IPS-18a (cell line): Measurements from ENCODE around the gene ASB10.

Experiments
- H3K27ac ChIP-seq: one replicate; pipeline ENCODE4 v1.5.1; 2013; ENCODE audit warnings: low read length
- H3K27me3 ChIP-seq: one replicate; pipeline ENCODE4 v1.6.1; 2013; ENCODE audit warnings: mild to moderate bottlenecking, low read length; ENCODE audit not compliant: control insufficient read depth, insufficient read depth
- H3K36me3 ChIP-seq: one replicate; pipeline ENCODE4 v1.6.1; 2013; ENCODE audit warnings: low read depth, low read length; ENCODE audit not compliant: control insufficient read depth
- H3K4me1 ChIP-seq: one replicate; pipeline ENCODE4 v1.6.1; 2013; ENCODE audit warnings: low read depth, low read length; ENCODE audit not compliant: control insufficient read depth
- H3K4me3 ChIP-seq: one replicate; pipeline ENCODE4 v1.5.1; 2013; ENCODE audit warnings: low read length
- H3K9ac ChIP-seq: one replicate; pipeline ENCODE4 v1.6.1; 2013; ENCODE audit warnings: mild to moderate bottlenecking, low read length, moderate library complexity
- H3K9me3 ChIP-seq: one replicate; pipeline ENCODE4 v1.6.1; 2013; ENCODE audit warnings: low read depth, low read length; ENCODE audit not compliant: control insufficient read depth

Gene ASB10

DNA sequence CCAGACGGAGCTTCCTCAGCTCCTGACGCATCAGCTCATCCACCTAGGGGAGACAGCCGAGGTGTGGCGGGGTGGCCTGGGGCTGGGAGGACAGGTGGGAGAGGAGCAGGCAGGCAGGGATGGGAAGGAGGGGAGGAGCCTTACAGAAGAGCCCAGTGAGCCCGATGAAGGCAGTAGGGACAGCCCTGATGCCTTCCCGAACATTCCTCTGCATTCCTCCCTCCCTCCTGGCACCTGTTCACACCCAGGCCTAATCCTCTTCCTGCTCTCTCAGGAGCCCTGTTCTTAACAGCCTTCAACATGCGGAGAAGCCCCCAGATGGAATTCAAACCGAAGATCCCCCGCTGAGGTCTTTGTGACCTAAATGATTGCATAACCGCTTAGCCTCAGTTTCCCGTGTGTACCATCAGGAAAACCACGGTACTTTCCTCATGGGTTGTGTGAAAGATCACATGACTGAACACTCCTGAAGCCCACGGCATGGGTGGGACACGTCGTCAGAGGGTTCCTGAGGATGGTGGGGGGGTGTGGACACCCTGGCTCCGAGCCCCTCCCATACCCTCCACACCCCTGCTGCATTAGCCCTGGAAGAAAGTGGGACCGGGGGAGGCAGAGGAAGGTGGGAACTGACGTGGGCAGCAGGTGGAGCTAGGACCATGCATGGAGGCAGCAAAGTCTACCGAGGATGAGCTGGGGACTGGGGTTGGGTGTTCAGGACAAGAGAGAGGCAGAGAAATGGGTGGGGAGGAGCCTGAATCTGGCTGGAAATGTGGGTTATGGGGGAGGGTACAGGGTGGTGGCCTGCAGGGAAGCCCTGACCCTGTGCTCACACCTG, 8.8 kb upstream of the ASB10 start:
- Histone ChIP-seq H3K27me3 (peaks cover 4% of the 10 kb centered on the region), H3K4me3 (no peak overlapping the region), H3K36me3 (no peaks in the 10 kb centered on the region), H3K9me3 (no peaks in the 10 kb centered on the region), H3K4me1 (no peaks in the 10 kb centered on the region), H3K27ac (no peak overlapping the region), H3K9ac (no peak overlapping the region)

DNA sequence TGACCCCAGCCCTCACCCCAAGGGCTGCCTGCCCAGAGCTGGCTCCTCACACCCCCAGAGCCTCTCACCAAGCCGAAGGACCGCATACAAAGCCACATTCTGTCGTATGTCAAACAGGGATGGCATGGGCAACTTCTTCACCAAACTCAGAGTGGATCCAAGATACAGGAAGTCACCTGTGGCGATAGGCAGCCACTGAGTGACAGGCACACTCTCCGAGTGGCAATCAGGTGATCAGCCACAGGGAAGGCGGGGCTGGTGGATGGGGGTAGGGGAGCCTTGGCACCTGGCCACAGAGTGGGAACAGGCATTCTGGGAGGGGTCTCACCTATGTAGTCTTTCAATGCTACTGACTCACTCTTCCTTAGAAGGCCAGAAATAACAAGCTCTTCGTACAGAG, 7.1 kb upstream of the ASB10 start:
- peaks cover 4% of the 10 kb centered on the region for H3K27me3 ChIP-seq
- H3K9me3 ChIP-seq, result no peaks in the 10 kb centered on the region
- H3K4me3 ChIP-seq, result no peak overlapping the region
- H3K9ac ChIP-seq, result no peak overlapping the region
- no peaks in the 10 kb centered on the region for H3K36me3 ChIP-seq
- no peaks in the 10 kb centered on the region for H3K4me1 ChIP-seq
- no peak overlapping the region for H3K27ac ChIP-seq

GRCh38 chr7:151193203-151193978, 6.3 kb upstream of the ASB10 start:
- H3K9ac ChIP-seq, result no peak overlapping the region
- H3K27ac ChIP-seq, result no peak overlapping the region
- peaks cover 4% of the 10 kb centered on the region for H3K27me3 ChIP-seq
- H3K4me1 ChIP-seq, result no peaks in the 10 kb centered on the region
- no peaks in the 10 kb centered on the region for H3K9me3 ChIP-seq
- H3K36me3 ChIP-seq, result no peaks in the 10 kb centered on the region
- H3K4me3 ChIP-seq, result no peak overlapping the region

- no peaks in the 10 kb centered on the region for H3K36me3 ChIP-seq
- H3K4me3 ChIP-seq, result no peak overlapping the region
- no peak overlapping the region for H3K27ac ChIP-seq
- H3K4me1 ChIP-seq, result no peaks in the 10 kb centered on the region
- no peak overlapping the region for H3K9ac ChIP-seq
- no peaks in the 10 kb centered on the region for H3K9me3 ChIP-seq
- H3K27me3 ChIP-seq, result peaks cover 4% of the 10 kb centered on the region
These were observed 5.0 kb upstream of the ASB10 start for GRCh38 chr7:151192002-151192539.

GRCh38 chr7:151191544-151191943, 4.5 kb upstream of the ASB10 start:
- Histone ChIP-seq H3K9ac (no peak overlapping the region), H3K27me3 (peaks cover 4% of the 10 kb centered on the region), H3K4me3 (no peak overlapping the region), H3K27ac (no peak overlapping the region), H3K4me1 (no peaks in the 10 kb centered on the region), H3K36me3 (no peaks in the 10 kb centered on the region), H3K9me3 (no peaks in the 10 kb centered on the region)

GRCh38 chr7:151189038-151189437, 2.0 kb upstream of the ASB10 start:
- no peaks in the 10 kb centered on the region for H3K9me3 ChIP-seq
- H3K36me3 ChIP-seq, result no peaks in the 10 kb centered on the region
- no peak overlapping the region for H3K9ac ChIP-seq
- no peaks in the 10 kb centered on the region for H3K27me3 ChIP-seq
- no peak overlapping the region for H3K4me3 ChIP-seq
- no peak overlapping the region for H3K27ac ChIP-seq
- H3K4me1 ChIP-seq, result no peaks in the 10 kb centered on the region

GRCh38 chr7:151188252-151188542, 1.1 kb upstream of the ASB10 start:
- Histone ChIP-seq H3K27ac (no peak overlapping the region), H3K9me3 (no peaks in the 10 kb centered on the region), H3K4me1 (no peaks in the 10 kb centered on the region), H3K4me3 (no peak overlapping the region), H3K9ac (no peak overlapping the region), H3K27me3 (no peaks in the 10 kb centered on the region), H3K36me3 (no peaks in the 10 kb centered on the region)

DNA sequence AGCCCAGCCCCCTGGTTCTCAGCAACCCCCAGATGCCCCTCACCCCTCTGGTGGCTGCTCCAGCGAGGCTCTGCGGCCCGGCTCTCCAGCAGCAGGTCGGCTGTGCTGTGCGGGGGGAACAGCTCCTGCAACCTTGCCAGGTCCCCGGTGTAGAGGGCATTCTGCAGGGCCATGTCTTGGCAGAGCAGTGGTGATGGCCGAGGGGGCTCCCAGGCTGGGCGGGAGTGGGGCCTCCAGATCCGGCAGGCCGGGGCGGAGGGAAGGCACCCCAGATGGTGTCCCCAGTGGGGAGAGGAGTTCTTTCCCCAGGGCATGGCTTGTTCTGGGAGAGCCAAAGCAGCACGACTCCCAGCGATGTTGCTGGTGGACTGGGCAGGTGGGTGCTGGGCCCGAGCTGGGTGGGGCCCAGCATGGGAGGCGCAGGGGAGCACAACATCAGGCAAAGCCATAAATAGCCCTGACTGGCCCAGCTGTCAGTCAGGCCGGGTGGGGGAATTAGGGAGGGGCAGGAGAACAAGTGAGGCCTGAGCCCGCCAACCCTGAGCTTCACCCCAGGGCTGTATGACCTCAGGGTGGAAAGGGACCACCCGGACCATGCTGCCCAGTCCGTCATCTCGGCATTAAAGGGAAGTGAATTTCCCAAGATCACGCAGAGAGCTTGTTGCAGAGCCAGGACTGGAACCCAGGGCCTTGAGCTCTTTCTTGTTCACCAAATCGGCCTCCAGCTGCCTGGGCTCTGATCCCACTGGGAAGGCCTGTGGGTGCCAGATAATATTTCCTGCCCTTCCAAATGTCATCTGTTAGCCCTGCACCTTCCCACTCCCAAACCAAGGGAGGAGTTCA, 580 bp upstream of the ASB10 start:
- Histone ChIP-seq H3K4me3 (no peak overlapping the region), H3K27me3 (no peaks in the 10 kb centered on the region), H3K36me3 (no peaks in the 10 kb centered on the region), H3K9me3 (no peaks in the 10 kb centered on the region), H3K4me1 (no peaks in the 10 kb centered on the region), H3K9ac (no peak overlapping the region), H3K27ac (no peak overlapping the region)

DNA sequence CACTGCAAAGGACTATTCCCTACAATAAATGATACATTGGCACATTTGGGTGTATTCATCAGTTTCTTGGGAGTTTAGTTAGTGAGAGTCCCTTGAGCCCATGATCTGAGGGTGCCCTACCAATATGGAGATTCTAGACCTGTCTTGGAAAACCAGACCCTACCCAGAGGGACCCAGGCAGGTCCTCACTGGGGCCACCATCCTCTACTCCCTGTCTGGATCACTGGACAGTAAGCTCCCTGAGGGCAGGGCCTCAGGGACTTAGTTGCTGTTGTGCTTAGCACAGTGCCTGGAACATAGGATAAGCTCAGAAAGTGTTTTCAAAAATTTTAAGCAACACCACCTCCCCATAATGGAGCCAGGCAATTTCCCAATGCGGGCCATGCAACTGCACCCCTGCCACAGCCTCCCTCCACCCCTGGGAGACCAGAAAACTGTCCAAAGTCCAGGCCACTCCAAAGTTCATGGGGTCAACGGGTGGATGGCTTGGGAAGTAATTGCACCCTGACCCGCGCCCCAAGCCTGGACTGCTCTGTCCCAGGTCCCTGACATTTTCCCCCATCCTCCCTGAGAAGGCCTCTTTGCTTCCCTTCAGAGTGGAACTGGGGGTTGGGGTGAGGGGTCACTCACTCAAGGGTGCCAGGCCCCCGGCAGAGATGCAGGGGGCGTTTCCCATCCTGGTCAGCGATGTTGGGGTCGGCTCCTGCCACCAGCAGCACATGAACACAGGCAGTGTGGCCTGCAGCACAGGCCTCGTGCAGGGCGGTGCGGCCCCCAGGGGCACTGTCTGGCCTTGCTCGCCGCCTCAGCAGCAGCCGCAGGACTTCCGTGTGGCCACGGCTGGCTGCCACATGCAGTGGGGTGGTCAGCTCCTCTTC, 1.0 kb downstream of the ASB10 start:
- H3K9ac ChIP-seq, result no peak overlapping the region
- no peaks in the 10 kb centered on the region for H3K4me1 ChIP-seq
- H3K36me3 ChIP-seq, result no peaks in the 10 kb centered on the region
- H3K9me3 ChIP-seq, result no peaks in the 10 kb centered on the region
- H3K27me3 ChIP-seq, result no peaks in the 10 kb centered on the region
- no peak overlapping the region for H3K4me3 ChIP-seq
- H3K27ac ChIP-seq, result no peak overlapping the region

DNA sequence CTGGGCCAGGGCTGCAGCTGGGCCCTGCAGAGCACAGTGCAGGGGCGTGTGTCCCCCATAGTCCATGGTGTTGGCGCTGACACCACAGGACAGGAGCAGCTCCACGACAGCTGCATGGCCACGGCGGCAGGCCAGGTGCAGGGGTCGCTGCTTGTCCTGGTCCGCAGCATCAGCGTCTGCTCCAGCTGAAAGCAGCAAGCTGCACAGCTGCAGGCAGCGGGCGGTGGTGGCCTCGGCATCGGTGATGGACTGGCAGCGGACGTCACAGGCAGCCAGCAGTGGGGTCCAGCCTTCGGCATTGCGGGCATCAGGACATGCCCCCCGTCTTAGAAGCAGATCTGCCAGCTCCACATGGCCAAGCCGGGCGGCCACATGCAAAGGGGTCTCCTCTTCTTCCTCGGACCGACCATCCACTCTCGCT, 6.0 kb downstream of the ASB10 start:
- Histone ChIP-seq H3K27ac (no peak overlapping the region), H3K36me3 (no peaks in the 10 kb centered on the region), H3K27me3 (peaks cover 10% of the 10 kb centered on the region), H3K4me3 (no peak overlapping the region), H3K4me1 (no peaks in the 10 kb centered on the region), H3K9me3 (no peaks in the 10 kb centered on the region), H3K9ac (no peak overlapping the region)
